C1 segment of cervical spinal cord (tissue), 14 donors: ENCODE results near the gene C16orf54.
"Not testable (repeated sequence)": the region's sequence is repeated elsewhere in the genome, so short reads cannot be mapped to it uniquely, and the experiment has no call there.

Experiments used
- DNase-seq, 14 donors: peaks; one replicate each; lab custom pipeline; 2025; lab: John Stamatoyannopoulos, UW

The C16orf54 gene

DNA sequence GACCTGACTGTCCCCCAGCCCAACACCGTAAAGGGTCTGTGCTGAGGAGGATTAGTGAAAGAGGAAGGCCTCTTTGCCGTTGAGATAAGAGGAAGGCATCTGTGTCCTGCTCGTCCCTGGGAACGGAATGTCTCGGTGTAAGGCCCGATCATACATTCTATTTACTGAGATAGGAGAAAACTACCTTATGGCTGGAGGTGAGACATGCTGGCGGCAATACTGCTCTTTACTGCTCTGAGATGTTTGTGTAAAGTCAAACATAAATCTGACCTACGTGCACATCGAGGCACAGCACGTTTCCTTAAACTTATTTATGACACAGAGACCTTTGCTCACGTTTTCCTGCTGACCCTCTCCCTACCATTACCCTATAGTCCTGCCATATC is 5.2 kb downstream of the C16orf54 start:
- not testable (repeated sequence) for DNase-seq

DNA sequence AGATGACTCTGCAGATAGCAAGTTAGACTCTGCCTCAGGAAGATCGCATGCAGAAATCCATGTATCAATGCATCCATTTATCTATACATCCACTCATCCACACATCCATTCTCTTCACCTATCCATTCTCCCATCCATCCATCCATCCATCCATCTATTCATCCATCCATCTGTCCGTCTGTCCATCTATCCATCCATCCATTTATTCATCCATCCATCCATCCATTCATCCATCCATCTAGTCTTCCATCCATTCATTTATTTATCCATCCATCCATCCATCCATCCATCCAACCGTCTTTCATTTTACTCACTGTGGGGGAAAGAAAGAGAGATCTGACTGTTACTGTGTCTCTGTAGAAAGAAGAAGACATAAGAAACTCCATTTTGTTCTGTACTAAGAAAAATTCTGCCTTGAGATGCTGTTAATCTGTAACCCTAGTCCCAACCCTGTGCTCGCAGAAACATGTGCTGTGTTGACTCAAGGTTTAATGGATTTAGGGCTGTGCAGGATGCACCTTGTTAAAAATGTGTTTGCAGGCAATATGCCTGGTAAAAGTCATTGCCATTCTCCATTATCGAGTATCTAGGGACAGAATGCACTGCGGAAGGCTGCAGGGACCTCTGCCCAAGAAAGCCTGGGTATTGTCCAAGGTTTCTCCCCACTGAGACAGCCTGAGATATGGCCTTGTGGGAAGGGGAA is 5.7 kb downstream of the C16orf54 start:
- not testable (repeated sequence) for DNase-seq

DNA sequence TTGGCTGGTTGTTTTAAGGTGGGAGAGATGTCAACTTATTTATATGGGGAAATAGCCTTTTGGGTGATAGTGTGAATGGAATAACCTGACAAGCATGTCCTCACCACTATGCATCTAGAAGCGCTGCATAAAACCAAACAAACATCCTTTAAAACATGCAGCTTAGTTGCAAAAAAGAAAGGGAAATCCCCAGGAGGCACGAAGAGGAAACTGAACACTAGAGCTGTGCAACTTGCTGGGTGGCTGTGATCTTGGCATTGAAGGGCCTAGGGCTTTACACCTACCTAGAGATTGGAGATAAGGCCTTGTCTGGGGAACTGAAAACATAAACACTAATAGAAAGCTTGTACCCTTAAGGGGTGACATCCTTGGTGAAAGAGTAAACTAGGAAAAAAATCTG is 7.3 kb downstream of the C16orf54 start:
- DNase-seq = no peak

DNA sequence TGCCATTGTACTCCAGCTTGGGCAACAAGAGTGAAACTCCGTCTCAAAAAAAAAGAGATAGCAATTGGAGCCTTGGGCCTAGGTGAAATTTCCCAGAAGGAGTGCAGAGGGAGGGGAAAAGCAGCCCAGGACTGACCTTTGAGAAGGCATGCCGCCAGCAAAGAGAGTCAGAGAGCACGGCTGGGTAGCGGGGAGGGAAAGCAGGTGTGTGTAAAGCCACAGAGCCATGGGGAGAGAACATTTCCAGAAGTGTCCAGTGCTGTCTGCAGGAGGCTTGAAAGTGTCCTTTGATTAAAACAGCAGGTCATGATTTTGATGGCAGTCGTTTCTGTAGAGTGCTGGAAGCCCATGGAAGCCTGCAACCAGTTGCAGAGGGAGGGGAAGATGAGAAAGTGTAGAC is 8.1 kb downstream of the C16orf54 start:
- no peak for DNase-seq

DNA sequence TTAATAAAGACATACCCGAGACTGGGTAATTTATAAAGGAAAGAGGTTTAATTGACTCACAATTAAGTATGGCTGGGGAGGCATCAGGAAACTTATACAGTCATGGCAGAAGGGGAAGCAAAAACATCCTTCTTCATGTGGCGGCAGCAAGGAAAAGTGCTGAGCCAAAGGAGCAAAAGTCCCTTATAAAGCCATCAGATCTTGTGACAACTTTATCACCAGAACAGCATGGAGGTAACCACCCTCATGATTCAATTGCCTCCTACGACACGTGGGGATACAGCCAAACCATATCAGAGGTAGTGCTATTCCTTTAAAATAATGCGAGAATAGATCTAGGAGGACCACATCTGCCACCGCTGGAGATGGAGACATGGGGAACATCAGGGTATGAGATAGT is 9.0 kb downstream of the C16orf54 start:
- DNase-seq = no peak

DNA sequence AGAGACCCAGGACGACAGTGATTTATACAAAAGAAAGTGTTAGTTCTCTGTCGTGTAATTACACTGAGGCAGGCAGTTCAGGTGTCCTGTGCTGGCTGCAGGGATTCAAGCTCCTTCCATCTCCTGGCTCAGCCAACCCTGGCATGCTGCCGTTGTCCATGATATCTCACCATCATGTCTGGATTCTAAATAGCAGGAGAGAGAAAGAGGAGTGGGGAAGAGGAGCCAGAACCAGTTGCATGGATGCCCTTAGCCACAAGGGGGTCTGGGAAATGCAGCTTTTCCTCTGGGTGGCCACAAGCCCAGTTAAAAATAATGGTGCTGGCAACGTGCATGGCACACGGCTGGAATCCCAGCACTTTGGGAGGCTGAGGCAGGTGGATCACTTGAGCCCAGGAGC is 9.7 kb downstream of the C16orf54 start:
- no peak for DNase-seq

DNA sequence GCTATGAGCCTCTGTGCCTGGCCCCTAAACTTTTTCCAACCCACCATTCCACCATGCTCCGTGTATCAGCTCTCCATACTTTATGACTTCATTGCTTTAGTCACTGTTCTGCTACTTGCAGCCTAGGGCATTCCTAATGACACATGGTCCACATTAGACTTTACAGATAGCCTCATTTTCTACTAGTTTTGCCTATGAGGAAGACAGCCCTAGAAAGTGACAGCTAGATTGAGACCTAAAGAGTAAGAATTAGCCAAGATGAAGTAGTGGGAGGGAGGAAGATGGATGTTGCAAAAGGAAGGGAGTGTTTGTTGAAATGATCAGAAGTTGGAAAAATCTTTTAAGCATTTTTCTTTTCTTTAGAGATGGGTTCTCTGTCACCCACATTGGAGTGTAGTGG is 11.0 kb downstream of the C16orf54 start:
- no peak for DNase-seq

DNA sequence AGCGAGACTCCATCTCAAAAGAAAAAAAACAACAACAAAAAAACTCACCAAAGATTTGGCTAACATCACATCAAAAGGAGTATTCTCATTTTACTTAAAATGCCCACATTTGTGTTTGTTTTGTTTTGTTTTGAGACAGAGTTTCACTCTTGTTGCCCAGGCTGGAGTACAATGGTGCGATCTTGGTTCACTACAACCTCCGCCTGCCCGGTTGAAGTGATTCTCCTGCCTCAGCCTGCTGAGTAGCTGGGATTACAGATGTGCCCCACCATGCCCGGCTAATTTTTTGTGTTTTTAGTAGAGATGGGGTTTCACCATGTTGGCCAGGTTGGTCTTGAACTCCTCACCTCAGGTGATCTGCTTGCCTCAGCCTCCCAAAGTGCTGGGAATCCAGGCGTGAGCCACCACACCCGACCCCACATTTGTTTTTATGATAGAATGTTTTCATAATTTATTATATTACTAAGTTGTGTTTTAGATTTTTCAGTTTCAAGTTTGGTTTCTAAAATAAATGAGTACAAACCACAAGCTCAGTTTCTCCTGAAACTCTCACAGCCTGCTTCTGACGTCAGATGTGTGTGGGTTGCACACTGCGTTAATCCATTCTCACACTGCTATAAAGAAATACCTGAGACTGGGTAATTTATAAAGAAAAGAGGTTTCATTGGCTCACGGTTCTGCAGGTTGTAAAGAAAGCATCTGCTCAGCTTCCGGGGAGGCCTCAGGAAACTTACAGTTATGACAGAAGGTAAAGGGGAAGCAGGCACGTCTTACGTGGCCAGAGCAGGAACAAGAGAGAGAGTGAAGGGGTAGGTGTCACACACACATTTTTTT is 13.8 kb downstream of the C16orf54 start:
- DNase-seq = not testable (repeated sequence)

DNA sequence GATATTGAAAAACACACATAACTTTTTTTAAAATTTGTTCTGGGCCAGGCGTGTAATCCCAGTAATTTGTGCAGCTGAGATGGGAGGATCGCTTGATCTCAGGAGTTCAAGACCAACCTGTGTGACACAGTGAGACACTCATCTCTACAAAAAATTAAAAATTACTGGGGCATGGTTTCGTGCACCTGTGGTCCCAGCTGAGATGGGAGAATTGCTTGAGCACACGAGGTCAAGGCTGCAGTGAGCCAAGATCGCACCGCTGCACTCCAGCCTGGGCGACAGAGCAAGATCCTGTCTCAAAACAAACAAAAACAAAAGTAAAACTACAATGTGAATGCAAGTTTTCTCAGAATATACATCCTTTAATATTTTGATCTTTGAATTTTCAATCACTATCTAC is 15.1 kb downstream of the C16orf54 start:
- DNase-seq = no peak

DNA sequence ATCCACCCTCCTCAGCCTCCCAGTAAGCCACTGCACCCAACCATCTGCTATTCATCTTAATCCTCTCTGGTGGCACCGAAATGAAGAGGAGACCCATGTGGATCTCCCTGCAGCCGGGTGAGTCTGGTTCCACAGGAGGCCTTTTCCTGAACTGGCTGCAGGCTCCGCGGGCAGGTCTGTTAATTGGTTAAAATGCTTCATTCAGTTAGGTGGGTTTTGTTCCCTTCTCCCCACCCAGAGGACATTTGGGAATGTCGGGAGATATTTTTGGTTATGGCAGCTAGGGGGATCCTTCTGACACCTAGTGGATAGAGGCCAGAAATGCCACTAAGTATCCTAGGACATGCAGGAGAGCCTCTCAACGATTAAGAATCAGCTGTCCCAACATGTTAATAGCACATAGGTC is 16.7 kb downstream of the C16orf54 start:
- DNase-seq = peak in 2 of 14 donors; percentile 18 to 61

DNA sequence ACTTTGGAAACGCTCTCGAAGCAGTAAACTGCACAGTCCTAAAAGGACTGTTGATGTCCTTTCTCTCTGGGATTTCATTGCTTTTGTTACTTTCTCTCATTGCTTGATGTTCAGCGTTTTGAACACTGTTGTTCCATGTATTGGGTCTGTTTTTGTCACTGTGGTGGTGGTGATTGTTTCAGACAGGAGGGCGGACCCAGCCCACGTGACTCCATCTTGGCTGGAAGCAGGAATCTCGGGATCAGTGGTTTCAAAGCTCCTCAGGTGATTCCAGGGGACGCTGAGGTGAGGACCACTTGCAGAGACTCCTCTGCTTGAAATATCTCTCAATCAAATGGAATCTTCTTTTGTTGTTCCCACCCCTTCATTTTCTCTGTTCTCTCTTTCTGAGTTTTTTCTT is 18.3 kb downstream of the C16orf54 start:
- DNase-seq = no peak

DNA sequence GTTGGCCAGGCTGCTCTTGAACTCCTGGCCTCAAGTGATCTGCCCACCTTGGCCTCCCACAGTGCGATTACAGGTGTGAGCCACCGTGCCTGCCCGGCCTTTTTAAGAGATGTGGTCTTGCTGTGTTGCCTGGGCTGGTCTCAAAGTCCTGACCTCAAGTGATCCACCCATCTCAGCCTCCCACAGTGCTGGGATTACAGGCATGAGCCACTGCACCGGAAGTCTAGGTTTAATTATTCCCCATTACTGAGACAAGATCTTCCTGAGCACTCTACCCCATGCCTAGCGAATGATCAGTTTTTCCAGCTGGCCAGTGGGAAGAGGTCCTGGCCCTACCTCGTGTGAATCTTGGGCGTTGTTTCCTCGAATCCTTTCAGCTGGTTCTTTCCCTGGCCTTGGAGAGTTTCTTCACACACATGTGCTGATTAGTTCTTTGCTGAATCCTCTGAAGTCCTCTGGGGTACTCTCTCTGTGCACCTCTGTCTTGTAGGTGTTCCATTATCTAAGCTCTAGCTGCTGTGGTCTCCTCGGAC is 18.9 kb downstream of the C16orf54 start:
- no peak for DNase-seq

DNA sequence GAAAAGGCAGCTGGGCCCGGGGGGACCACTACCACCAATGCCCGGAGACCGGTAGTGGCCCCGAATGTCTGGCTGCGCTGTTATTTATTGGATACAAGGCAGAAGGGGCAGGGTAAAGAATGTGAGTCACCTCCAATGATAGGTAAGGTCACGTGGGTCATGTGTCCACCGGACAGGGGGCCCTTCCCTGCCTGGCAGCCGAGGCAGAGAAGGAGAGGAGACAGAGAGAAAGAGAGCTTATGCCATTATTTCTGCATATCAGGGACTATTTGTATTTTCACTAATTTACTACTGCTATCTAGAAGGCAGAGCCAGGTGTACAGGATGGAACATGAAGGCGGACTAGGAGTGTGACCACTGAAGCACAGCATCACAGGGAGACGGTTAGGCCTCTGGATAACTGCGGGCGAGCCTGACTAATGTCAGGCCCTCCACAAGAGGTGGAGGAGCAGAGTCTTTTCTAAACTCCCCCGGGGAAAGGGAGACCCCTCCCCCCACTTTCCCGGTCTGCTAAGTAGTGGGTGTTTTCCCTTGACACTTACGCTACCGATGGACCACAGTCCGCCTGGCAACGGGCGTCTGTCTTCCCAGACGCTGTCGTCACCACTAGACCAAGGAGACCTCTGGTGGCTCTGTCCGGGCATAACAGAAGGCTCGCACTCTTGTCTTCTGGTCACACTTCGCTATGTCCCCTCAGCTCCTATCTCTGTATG is 24.5 kb downstream of the C16orf54 start:
- peak in 11 of 14 donors; percentile 3 to 61 (median 23) for DNase-seq

DNA sequence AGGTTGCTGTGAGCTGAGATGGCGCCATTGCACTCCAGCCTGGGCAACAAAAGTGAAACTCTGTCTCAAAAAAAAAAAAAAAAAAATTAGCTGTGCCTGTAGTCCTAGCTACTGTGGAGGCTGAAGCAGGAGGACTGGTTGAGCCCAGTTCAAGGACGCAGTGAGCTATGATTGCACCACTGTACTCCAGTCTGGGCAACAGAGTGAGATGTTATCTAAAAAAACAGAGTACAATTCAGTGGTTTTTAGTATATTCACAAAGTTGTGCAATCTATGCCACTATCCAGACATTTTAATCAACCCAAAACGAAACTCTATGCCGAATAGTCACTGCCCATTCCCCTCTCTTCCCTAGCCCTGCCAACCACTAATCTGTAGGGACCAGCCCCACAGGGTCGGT is 25.1 kb downstream of the C16orf54 start:
- no peak for DNase-seq

DNA sequence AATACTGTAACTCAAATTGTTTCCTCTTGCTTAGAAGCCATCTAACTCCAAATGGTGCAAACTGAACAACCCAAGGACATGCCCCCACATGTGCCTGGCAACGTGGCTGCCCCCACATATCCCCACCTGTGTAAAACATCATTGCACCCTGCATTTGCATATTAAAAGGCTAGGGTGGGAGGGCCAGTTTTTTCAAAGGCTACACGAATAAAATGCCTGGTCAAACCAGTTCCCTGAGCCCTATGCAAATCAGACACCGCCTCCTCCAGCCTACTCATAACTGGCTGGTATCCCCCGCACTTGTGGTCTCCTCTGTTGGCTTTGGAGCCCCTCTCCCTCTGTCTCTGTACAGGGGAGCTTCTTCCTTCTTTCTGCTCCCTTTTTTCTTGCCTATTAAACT is 26.7 kb downstream of the C16orf54 start:
- DNase-seq = no peak

DNA sequence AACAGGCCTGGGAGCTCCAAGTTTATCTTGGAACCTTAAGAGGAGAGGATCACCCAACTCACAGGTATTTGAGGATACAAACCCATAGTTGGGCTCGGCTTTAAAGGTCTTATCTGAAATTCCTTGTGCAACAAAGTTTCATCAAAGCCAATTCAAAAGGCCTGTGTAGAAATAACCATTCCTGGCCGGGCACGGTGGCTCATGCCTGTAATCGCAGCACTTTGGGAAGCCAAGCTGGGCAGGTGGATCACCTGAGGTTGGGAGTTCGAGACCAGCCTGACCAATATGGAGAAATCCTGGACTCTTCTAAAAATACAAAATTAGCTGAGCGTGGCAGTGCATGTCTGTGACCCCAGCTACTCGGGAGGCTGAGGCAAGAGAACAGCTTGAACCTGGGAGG is 28.7 kb downstream of the C16orf54 start:
- DNase-seq = no peak

DNA sequence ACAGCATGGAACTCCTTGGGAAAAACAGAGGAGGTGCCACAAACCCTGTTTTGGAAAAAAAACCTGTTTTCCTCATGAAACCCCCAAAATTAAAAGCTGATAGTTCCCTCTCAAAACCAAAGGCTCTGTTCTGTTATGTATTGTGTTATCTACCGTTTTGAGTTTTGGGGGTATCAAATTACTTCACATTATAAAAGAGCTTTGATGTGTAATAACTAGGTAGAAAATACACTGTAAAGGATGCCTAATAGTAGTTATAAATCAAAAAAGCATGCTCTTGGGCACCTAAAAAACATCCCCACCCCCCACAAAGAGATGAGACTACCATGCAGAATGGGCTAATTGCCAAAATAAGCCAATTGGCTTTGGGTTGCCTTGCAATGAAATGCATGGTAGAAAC is 30.8 kb downstream of the C16orf54 start:
- DNase-seq = no peak

DNA sequence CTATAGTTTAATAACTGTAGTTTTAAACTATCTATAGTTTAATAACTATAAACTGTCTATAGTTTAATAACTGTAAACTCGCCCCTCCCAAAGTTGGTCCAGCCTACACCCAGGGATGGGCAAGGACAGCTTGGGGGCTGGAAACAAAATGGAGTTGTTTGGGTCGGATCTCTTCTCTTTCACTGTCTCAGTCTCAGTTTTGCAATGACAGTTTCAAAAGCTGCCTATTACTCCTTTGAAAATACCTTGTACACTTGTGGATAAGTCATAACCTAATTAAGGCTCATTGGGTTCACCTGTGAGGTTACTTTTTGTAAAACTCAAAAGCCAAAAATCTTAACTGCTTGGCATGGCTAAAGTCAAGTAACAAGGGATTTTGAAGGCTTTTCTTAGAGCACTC is 31.4 kb downstream of the C16orf54 start:
- no peak for DNase-seq

DNA sequence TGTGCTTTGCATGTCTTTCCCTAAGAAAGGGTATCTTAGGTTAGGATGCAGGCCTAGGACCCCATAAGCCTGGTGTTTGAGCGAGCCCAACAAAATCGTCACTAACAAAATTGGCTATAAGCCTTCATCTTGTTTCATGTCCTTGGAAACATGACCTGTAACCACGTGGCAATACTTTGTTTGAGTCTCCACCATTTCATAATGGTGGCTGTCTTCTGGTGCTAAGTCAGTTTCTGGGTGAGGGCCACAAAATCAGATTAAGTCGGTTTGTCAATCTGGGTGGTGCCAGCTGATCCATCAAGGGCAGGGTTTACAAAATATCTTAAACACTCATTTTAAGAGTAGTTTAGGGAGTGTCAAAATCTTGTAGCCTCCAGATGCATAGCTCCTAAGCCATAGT is 33.0 kb downstream of the C16orf54 start:
- DNase-seq = no peak

DNA sequence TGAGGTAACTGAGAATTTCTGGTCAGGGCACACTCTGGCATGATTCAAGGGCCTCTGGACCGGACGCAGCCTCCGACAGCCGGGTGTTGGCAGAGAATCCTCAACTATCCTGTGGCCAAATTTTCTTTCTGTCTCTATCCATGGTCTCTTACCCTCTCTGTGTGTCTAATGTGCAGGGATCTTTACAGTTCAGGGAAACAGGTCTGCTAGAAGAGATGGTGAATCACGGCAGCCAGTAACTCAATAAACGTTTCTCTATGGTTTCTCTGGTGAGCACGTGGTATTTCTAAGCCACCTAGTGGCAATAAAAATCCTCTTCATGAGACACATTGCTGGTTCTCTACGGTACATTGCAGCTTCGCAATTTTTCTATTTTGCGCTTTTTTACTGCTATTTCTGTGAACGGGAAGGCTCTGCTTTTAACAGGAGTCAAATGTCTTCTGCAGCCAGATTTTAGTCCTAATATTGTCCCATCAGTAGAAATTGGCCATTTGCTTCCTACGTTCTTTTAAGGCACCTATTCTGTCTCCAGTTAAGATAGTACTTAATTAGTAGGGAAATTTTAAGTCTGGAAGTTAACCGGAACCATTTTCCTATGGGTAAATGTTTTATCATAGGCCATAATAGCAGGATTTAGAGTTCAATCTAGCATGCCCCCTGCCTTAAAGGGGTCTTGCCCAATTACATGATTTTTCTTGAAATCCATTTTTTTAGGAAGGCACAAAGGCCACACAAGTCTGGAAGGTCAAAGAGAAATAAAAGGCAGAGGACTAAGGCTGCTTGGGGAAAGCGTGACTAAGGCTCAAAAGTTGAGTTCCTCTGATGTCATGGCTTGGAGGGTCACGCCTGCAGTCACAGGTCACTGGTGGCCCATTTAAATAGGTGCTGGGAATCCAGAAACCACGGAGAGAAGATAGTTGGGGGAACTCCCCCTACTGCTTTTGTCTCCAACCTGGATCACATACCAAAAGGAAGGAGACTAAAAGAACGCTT is 35.3 kb downstream of the C16orf54 start:
- DNase-seq = peak in 9 of 14 donors; percentile 3 to 56 (median 24)

DNA sequence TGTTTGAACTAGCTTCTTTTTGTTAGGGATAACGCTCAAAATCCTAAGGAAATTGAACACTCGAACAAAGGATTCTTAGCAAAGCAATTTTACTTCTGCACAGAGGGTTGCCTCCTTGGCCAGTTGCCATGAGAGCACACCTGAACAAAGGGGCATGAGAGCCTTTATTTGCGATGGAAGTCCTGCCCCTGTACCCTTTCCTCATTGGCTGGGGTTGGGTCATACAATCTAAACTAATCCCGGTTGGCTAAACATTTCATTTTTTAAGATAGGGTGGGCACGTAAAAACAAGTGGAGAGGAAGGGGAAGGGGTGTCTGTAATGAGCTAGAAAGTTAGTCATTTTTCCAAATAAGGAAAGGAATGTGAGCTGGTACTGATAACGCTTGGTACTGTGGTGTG is 36.1 kb downstream of the C16orf54 start:
- DNase-seq = not testable (repeated sequence)
